NCI-H2196 treated with DMSO at 0.1 percent for 48 hours (cell line): ENCODE measurements around the gene LRRC42.
"Not testable (repeated sequence)": the region's sequence is repeated elsewhere in the genome, so short reads cannot be mapped to it uniquely, and the experiment has no call there.

Experiments used
- DNase-seq: peaks from one replicate; lab custom pipeline; 2025; ENCODE audit not compliant: unreplicated experiment; lab: John Stamatoyannopoulos, UW

The LRRC42 gene

DNA sequence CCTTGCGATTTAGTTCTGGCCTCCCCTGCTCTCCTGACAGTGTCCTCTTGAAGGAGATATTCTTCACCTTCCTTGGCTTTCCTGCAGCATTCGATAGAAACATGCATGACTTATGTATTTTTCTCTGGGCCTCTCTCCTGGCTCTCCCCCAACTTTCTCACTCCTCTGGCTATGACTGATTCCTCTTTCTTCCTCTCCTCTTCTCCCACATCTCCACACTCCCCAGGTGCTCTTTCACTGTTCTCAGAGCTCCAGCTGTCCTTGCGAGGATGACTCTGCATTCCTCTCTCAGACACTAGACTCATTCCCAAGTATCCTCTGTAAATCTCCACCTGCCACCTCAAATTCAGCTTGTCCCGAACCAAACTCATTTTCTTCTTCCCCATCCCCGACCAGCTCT lies 18.0 kb downstream of the LRRC42 start:
- no peak for DNase-seq

DNA sequence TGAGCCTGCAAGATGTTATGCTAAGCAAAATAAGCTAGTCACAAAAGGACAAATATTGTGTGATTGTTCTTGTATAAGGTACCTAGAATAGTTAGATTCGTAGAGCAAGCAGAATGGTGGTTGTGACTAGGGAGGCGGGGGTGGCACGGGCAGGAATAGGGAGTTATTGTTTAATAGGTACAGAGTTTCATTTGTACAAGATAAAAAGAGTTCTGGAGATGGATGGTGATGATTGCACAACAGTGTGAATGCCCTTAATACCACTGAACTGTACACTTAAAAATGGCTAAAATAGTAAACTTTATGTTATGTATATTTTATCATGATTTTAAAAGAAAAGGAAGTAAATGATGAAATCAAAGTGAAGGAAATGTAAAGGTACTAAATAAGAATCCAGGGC lies 20.6 kb downstream of the LRRC42 start:
- DNase-seq = no peak

DNA sequence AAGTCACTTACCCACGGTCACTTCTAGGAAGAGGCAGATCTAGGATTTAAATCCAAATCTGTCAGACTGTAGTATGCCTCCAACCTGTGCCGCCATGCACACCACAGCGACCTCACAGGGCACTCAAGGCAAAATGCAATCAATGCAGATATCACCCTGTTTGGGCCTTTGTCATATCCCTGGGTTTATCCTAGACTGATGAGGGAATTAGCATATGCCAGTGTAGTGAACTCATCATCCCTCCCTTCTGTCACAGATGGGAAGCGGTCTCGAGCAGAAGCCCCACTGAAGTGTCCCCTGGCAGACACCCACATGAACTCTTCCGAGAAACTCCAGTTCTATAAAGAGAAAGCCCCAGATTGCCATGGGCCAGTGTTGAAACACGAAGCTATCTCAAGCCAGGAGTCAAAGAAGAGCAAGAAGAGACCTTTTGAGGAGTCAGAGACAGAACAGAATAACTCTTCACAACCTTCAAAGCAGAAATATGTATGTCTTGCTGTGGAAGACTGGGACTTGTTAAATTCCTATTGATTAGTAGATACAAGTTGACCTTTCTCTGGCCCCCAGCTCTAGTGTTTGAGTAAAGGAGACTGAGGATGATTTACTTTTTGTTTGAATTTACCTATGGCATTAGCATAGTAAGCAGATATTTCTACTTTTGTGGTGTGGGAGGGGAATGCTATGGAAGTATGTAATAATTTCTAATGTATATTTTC lies 21.4 kb downstream of the LRRC42 start:
- no peak for DNase-seq

DNA sequence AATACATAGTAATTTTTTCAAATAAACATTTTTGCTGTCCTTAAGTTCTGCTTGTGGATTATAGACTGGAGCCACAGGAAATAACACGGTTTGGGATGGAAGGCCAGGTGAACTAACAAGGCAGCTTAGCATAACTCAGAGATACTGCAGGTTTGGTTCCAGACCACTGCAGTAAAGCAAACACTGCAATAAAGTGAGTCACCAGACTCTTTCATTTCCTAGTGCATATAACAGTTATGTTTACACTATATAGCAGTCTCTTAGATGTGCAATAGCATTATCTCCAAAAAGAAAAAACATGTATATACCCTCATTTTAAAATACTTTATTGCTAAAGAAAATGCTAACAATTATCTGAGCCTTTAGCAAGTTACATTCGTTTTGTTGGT lies 22.0 kb downstream of the LRRC42 start:
- DNase-seq = no peak

DNA sequence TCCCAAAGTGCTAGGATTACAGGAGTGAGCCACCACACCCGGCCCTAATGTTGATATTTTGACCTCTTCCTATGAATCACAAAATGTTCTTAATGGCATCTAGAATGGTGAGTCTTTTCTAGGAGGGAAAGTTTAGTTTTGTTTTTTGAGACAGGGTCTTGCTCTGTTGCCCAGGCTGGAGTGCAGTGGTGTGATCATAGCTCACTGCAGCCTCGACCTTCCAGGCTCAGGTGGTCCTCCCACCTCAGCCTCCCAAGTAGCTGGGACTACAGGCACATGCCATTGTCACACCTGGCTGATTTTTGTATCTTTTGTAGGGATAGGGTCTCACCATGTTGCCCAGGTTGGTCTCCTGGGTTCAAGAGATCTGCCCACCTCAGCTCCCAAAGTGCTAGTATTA lies 23.2 kb downstream of the LRRC42 start:
- not testable (repeated sequence) for DNase-seq

DNA sequence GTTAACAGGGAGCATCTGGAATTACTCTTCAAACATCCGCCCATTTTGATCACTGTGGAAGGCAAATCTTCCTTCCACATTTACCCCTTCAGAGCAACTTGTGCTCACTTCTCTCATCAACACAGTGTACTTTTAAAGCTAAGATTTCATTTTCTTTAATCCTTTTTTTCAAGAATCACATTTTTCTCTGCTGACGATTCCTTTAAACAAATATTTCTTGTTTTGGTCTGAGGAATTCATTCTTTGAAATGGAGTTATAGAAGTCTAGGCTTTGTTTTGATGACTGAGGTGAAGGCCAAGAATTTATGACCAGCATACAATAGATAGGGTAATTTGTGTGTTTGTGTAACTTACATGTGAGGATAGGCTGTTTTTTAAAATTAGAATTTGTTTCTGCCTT lies 25.6 kb downstream of the LRRC42 start:
- no peak for DNase-seq

DNA sequence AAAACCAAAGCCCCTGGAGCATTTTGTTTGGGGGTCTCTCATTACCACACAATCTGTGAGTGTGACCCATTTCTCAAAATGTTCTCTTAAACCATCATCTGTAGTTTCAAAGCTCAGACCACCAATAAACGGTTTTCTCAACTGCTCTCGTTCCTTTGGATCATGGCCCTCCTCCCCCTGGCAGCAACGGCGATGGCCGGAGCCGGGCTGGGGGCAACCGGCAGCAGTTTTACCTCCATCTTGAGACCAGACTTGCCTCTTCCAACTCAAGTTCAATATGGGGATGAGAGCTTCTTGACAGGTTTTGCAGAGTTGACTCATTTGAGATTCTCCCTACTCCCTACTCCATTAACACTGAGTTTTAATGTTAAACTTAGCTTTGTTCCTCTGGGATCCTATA lies 29.7 kb downstream of the LRRC42 start:
- no peak for DNase-seq

DNA sequence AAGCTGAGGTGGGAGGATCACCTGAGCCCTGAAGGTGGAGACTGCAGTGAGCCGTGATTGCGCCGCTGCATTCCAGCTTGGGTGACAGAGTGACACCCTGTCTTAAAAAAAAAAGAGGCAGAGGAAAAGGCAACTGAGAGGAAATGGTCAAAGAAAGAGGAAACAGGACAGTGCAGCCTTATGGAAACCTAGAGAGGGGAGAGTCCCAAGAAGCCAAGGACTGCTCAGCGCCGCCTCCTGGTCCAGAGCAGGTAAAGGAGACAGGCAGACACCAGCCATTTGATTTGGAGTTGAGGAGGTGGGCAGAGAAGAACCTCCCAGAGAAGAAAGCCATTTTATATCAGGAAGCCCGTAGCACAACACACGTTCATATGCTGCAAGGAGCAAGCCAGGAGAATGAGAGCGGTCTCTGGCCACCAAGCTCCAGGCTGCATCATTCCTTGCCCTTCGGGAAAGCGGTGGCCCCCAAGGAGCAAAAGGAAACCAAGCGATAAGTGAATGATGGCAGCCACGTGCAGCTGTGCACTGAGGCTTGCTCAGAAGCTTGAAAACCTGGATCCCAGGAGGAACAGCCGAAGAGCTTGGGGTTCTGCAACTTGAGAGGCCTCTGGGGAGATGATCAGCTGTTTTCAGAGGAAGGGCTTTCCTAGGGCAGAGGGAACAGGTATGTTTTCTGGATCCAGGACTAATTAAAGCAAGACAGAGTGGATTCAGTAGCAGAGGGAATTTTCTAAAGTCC lies 33.7 kb downstream of the LRRC42 start:
- DNase-seq = no peak

DNA sequence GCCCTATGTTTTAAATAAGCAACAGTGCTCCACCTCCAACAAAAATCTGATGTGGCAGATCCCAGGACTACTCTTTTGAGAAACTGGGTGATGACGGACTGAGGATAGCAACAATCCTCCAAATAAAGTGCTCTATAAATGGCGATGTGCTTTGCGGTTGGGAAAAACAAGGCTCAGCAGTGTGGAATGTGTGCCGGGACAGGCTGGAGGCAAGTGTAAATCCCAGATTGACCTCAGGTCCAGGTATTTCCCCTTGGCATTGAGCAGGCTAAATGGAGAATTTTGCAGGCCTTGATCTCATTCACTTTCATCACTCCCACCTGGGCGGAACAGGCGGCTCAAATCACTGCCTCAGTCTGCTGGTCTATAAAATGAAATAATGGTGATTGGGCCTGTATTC lies 35.1 kb downstream of the LRRC42 start:
- DNase-seq = no peak

DNA sequence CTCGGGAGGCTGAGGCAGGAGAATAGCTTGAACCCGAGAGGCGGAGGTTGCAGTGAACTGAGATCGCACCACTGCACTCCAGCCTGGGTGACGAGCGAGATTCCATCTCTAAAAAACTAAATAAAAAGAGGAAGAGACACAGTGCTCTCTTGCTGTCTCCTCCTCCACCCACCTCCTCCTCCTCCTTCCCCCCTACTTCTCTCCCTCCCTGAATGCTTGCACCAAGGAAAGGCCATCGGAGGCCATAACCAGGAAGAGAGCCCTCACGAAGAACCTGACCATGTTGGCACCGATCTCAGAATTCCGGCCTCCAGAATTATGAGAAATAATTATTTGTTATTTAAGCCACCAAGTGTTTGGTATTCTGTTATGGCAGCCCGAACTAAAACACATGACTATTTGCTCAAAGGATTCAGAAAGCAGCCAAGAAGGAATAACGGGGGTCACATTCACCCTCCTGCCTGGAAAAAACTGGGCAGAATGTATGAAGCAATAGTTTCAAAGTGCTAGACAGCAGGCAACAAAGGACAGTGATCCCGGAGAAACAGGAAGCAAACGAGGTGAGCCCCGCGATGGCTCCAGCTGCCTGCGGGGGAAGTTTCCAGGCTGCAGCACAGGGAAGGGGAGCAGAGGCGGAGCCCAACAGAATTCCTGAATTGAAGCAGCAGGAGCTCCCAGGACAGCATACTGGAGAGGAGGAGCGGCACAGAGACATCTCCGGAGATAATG lies 36.0 kb downstream of the LRRC42 start:
- DNase-seq = no peak

DNA sequence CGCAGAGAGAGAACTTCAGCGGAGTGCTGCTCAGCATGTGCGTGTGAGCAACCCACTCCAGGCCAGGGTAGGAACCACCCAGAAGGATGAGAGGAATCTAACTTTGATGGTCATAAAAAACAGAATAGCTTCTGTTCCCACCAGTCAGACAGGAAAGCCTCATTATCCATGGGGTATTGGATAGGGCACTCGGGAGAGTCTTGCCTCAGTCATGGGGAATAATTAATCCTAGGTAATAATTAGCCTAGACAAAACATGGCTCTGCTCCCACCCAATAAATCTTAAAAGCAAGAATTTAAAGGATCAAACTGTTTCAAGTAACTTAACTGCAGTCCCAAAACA lies 36.6 kb downstream of the LRRC42 start:
- no peak for DNase-seq

DNA sequence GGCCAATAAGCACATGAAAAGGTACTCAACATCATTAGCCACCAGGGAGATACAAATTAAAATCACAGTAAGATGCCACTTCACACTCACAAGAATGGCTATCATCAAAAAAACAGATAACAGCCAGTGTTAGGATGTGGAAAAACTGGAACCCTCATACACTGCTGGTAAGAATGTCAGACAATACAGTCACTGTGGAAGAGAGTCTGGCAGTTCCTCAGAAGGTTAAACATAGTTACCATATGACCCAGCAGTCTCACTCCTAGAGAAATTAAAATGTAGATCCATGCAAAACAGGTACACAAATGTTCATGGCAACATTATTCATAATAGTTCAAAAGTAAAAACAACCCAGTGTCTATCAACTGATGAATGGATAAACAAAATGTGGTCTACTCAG lies 38.6 kb downstream of the LRRC42 start:
- no peak for DNase-seq

DNA sequence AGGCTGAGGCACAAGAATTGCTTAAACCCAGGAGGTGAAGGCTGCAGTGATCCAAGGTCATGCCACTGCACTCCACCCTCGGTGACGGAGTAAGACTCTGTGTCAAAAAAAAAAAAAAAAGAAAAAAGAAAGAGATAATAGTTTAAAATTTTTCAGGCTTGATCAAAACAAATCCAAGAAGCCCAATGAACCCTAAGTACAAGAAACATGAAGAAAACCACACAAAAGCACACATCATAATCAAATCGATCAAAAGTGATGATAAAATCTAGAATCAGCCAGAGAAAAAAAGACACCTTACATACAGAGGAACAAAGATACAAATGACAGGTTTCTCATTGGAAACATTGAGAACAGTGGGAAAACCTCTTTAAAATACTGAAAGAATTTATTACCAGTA lies 40.3 kb downstream of the LRRC42 start:
- DNase-seq = no peak

DNA sequence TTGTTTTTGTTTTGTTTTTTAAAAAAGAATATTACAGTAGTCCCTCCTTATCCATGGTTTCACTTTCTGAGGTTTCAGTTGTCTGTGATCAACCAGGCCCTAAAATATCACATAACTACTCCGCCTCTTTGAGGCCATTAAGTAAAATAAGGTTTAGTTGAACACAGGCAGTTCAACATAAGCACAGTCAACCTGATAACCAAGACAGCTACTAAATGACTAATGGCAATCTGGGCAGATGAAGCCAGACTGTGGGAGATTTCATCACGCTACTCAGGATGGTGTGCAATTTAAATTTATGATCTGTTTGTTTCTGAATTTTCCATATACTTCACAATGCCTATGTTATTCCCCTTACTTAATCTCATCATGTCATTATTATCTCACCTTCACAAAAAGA lies 41.7 kb downstream of the LRRC42 start:
- no peak for DNase-seq

DNA sequence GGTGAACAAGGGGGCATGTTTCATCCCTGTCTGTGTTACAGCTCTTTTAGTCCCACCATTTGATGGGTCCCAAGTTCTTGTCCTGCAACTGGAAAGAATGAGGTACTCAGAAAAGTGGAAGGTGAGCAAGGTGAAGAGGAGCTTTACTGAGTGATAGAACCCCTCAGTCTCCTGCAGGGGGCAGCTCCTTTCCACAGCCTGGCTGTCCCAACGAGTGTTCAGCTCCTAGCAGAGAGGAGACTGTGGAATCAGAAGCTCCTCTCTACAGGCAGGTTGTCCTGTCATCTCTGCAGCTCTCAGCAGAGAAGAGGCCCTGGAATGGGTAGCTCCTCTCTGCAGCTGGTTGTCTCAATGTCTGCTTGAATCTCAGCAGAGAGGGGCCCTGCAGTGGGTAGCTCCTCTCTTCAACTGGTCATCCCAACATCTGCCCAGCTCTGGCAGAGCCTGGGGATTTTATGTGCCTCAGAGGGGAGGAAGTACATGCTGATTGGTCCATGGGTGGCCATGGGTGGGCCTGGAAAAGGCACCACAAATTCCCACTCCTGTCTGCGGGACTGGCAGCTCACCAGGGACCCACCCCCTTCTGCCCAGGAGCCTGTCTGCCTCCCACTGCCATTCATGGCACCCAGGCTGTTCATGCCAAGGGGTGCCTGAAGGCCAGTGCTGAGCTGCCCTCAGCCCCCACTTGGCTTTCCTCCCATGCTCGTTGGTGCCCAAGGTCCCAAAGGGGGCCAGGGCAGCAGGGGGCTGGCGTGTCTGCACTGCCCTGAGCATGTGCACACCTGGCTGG lies 46.1 kb downstream of the LRRC42 start:
- no peak for DNase-seq

DNA sequence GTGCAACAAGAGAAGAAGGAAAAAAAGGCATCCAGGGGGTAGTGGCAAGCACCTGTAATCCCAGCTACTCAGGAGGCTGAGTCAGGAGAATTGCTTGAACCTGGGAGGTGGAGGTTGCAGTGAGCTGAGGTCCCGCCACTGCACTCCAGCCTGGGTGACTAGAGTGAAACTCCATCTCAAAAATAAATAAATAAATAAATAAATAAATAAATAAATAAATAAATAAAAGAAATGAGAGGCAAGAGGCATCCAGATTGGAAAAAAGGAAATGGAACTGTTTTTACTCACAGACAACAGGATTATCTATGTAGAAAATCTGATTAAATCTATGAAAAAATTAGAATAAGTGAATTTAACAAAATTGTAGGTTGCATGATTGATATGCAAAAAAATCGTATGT lies 48.4 kb downstream of the LRRC42 start:
- DNase-seq = not testable (repeated sequence)

DNA sequence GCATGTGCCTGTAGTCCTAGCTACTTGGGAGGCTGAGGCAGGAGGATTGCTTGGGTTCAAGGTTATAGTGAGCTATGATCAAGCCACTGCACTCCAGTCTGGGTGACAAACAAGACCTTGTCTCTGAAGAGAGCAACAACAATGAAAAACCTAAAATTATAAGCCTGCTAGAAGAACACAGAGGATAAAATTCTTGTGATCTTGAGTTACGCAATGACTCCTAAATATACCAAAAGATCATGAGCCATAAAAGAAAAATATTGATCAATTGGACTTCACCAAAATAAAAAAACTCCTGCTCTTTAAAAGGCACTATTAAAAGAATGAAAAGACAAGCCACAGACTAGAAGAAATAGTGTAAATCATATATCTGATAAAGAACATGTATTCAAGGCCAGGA lies 49.5 kb downstream of the LRRC42 start:
- no peak for DNase-seq

DNA sequence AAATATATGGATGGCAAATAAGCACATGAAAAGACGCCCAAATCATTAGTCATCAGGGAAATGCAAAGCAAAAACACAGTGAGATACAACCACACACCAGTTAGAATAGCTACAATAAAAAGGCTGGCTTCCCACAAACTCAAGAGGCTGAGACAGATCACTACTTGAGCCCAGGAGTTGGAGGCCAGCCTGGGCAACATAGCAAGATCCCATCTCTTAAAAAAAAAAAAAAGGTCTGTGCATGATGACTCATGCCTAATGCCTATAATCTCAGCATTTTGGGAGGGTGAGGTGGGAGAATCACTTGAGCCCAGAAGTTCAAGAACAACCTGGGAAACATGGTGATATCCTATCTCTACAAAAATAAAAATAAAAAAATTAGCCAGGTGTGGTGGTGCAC lies 52.1 kb downstream of the LRRC42 start:
- no peak for DNase-seq

DNA sequence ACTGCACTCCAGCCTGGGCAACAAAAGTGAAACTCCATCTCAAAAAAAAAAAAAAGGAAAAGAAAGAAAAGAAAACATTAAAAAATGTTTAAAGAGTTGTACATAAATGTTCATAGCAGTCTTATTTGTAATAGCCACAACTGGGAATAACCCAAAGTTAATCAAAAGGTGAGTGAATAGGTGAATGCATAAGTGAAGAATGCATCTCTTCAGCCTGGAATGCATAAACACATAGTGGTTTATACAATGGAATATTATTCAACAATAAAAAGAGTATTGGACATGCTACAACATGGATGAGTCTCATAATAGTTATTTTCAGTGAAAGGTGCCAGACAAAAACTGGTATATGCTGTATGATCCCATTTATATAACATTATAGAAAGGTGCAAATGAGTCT lies 53.8 kb downstream of the LRRC42 start:
- DNase-seq = no peak

DNA sequence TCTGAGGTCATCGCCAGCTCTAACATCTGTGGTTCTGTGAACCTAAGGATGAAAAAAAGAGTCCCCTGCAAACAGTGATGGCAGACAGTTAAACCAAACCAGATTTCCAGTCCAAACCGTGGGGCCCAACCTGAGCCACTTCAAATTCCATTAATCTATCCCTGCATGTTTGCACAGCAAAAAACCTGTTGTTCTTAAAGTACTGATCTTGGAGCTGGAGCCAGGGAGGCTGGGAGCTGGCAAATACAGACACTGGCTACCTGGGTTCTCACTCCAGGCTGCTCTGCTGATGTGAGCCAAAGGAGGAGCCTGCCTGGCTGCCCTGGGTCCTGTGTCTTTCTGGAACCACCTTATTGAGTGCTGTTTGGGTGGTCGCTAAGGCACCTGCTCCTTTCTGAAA lies 55.4 kb downstream of the LRRC42 start:
- DNase-seq = peak; percentile 10

DNA sequence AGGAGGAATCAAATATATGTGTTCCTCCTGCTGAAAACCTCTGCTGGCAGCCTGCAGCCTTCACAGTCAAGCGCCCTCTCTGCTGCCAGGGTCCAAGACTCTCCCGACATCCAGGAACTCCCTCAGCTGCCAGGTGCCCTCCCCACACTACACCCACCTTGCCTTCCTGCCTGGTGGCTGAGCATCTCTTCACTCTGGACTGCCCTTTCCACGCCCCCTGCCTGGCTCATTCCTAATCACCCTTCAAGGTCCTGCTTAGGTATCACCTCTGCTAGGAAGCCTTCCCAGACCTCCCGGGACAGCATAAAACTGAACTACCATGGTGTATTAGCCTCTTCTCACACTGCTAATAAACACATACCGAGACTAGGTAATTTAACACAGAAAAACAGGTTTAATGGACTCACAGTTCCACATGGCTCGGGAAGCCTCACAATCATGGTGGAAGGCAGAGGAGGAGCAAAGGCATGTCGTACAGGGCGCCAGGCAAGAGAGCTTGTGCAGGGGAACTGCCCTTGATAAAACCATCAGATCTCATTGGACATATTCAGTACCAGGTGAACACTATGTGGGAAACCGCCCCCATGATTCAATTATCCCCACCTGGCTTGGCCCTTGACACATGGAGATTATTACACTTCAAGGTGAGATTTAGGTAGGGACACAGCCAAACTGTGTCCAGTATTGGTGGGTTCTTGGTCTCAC lies 56.5 kb downstream of the LRRC42 start:
- DNase-seq = no peak
